ENCODE measurements around the gene PCDH18.

GRCh38 chr4:137495578-137495977, 36.7 kb downstream of the PCDH18 start:
- TF ChIP-seq, protein P1, sequence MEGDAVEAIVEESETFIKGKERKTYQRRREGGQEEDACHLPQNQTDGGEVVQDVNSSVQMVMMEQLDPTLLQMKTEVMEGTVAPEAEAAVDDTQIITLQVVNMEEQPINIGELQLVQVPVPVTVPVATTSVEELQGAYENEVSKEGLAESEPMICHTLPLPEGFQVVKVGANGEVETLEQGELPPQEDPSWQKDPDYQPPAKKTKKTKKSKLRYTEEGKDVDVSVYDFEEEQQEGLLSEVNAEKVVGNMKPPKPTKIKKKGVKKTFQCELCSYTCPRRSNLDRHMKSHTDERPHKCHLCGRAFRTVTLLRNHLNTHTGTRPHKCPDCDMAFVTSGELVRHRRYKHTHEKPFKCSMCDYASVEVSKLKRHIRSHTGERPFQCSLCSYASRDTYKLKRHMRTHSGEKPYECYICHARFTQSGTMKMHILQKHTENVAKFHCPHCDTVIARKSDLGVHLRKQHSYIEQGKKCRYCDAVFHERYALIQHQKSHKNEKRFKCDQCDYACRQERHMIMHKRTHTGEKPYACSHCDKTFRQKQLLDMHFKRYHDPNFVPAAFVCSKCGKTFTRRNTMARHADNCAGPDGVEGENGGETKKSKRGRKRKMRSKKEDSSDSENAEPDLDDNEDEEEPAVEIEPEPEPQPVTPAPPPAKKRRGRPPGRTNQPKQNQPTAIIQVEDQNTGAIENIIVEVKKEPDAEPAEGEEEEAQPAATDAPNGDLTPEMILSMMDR (IDR thresholded peaks at IDR 0.05; ENCODE audit: insufficient read depth, low read depth, low read length), result no peak
- no peak for TF ChIP-seq EZH2 (IDR thresholded peaks at IDR 0.05; ENCODE audit: insufficient read depth, low read length)

All from astrocyte (in vitro differentiated cells and primary cell).